ENCODE results near the gene SFT2D1.
"Not testable (repeated sequence)": the region's sequence is repeated elsewhere in the genome, so short reads cannot be mapped to it uniquely, and the experiment has no call there.

Gene SFT2D1

GRCh38 chr6:166362427-166362826 lies 20.1 kb upstream of the SFT2D1 start:
- DNase-seq (ENCODE audit: low spot score) = not testable (repeated sequence)

GRCh38 chr6:166361077-166361429 lies 18.7 kb upstream of the SFT2D1 start:
- DNase-seq (ENCODE audit: low spot score) = no peak

GRCh38 chr6:166360243-166361076 lies 18.1 kb upstream of the SFT2D1 start:
- DNase-seq (ENCODE audit: low spot score) = no peak

- no peak for DNase-seq (ENCODE audit: low spot score)
Observed at GRCh38 chr6:166355552-166355951, 13.2 kb upstream of the SFT2D1 start.

GRCh38 chr6:166354965-166355364 lies 12.6 kb upstream of the SFT2D1 start:
- DNase-seq (ENCODE audit: low spot score) = no peak

DNA sequence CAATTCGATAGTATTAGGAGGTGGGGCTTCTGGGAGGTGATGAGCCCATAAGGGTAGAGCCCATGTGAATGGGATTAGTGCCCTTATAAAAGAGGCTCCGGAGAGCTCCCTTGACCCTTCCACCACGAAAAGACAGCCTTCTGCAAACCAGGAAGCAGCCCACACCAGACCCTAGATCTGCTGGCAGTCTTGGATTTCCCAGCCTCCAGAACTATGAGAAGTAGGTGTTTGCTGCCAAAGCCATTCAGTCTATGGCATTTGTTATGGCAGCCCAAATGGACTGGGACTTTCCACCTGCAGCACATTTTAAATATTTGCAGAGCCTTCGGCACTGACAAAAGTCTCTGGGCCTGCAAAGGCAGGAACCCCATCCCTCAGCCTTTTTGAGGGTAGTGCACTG lies 11.8 kb upstream of the SFT2D1 start:
- no peak for DNase-seq (ENCODE audit: low spot score)

- DNase-seq (ENCODE audit: low spot score) = no peak
Observed at GRCh38 chr6:166353507-166353906, 11.2 kb upstream of the SFT2D1 start.

DNA sequence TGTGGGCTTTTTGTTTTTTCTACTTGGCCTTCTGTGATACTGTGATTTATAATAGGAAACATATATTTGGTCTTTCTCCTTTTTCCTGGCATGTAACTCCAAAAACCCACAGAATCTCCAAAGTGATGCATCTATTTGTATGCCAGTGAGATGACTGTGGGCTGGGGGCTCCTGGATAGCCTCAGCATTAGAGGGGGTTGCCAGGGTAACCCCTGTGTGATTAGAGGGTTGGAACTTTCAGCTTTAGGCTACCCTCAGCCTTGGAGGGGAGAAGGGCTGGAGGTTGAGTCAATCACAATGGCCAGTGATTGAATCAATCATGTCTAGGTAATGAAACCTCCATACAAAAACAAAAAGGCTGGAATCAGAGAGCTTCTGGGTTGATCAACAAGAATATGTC lies 10.6 kb upstream of the SFT2D1 start:
- DNase-seq (ENCODE audit: low spot score) = no peak

DNA sequence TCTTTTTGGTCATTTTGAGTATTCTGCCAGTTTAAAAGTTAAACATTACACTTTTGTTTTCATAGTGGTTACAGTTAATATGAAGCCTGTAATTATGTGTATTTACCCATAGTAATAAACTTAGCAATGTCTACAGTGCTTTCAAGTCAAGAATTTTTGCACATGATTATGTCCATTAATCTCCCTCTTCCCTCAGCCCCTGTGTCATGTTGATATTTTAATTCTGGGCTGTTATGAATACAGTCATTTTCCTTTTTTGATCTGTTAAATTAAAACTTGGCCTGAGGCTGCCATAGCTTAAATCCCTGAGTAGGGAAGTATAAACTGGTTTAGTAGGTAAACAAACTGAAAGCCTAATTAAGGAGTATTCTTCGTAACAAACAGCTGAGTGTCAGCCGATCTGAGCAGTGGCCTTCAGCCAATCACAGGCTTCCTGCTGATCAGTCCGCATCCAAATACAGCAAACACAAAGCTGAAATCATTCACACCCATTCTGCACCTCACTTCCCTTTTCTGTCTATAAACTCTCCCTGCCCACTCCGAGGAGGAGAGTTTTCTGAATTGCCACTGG lies 9.5 kb upstream of the SFT2D1 start:
- peak; percentile 40 for DNase-seq (ENCODE audit: low spot score)

DNA sequence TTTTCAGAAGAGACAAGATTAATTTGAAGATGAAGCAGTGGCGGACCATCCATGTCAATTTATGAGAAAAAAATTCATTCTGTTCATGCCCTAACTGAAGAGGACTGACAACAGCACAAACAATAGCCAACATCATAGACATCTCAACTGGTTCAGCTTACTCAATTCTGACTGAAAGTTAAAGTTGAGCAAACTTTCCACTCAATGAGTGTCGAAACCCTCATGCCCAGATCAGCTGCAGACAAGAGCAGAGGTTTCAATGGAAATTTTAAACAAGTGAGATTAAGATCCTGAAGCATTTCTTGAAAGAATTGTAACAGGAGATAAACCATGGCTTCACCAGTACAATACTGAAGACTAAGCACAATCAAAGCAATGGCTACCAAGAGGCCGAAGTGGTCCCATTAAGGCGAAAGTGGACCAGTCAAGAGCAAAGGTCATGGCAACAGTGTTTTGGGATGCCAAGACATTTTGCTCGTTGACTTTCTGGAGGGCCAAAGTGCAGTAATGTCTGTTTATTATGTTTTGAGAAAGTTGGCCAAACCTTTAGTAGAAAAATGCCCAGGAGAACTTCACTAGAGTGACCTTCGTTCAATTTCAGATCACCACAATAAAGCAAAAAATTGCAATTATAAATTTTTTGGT lies 6.1 kb upstream of the SFT2D1 start:
- DNase-seq (ENCODE audit: low spot score) = no peak

DNA sequence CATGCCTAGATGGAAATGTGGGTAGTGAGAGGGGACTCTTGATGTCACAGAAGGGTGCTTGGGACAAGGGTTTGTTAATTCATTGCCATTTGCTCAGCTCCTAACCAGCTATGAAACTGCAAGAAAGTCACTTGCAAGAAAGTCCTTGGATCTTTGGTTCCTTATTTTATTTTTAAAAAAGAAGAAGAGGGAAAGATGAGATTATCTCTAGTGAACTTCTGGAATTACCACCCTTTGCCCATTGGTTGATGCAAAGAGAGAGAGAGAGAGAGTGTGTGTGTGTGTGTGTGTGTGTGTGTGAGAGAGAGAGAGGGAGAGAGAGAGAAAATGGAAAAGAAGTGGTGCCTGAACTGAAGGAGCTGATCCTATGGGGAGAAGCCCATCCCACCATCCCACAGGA lies 4.6 kb upstream of the SFT2D1 start:
- no peak for DNase-seq (ENCODE audit: low spot score)

DNA sequence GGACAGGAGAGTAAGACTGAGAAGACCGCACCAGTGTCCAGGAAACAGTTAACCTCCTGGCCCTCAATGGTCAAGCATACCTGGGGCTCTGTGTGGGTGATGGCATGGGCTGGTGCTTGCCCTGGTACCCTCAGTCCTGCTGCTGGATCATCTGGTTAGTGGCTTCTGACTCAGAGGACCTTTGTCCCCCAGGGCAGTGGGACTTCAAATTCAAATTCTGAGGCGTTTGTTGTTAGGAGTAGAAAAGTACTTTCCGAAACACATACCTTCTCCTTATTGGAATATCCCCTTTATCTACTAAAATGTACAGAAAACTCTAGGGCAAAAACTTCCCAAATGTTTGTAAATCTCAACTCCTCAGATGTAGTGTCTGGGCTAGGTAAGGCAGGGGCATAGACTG lies 4.1 kb upstream of the SFT2D1 start:
- no peak for DNase-seq (ENCODE audit: low spot score)

- DNase-seq (ENCODE audit: low spot score) = not testable (repeated sequence)
Observed at GRCh38 chr6:166345672-166346071, 3.3 kb upstream of the SFT2D1 start.

- DNase-seq (ENCODE audit: low spot score) = not testable (repeated sequence)
Observed at GRCh38 chr6:166344921-166345320, 2.6 kb upstream of the SFT2D1 start.

GRCh38 chr6:166344240-166344639 lies 1.9 kb upstream of the SFT2D1 start:
- no peak for DNase-seq (ENCODE audit: low spot score)

- DNase-seq (ENCODE audit: low spot score) = no peak
Observed at GRCh38 chr6:166343150-166343487, 774 bp upstream of the SFT2D1 start.

DNA sequence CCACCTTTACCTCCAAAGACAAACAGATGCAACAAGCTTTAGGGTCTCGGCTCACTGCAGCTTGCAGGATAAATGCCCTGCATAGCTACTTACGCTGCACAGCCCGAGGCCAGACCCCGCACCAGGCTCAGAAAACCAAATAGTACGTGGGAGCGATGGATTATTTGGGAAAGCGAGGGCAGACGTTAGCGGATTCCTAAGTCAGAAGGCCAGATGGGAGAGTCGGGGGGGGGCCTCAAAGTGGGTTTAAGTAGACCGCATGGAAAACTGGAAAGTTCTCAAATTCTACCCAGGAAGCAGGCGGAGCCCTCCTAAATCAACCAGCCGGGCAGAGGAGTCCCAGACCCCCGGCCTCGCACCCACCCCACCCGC lies 382 bp downstream of the SFT2D1 start:
- no peak for DNase-seq (ENCODE audit: low spot score)

- no peak for DNase-seq (ENCODE audit: low spot score)
Observed at GRCh38 chr6:166341464-166341863, 881 bp downstream of the SFT2D1 start.

- DNase-seq (ENCODE audit: low spot score) = no peak
Observed at GRCh38 chr6:166338854-166339253, 3.5 kb downstream of the SFT2D1 start.

GRCh38 chr6:166336847-166337246 lies 5.5 kb downstream of the SFT2D1 start:
- DNase-seq (ENCODE audit: low spot score) = no peak

- no peak for DNase-seq (ENCODE audit: low spot score)
Observed at GRCh38 chr6:166335378-166336302, 6.7 kb downstream of the SFT2D1 start.

- no peak for DNase-seq (ENCODE audit: low spot score)
Observed at GRCh38 chr6:166334878-166335277, 7.5 kb downstream of the SFT2D1 start.
